Trophoblast cell (in vitro differentiated cells and primary cell): ENCODE measurements around the gene ALG9.
A peak's percentile ranks its signal among the peaks of the same experiment; 100 is the strongest.

Experiments used
- DNase-seq, 2 donors: peaks; one replicate each; pipeline ENCODE4 v3.0.0-alpha.2; 2016
- H2AFZ ChIP-seq: 2 replicates; pipeline ENCODE4 v1.6.1; 2013; ENCODE audit warnings: low read length, moderate library complexity, mild to moderate bottlenecking; ENCODE audit not compliant: insufficient read depth, poor library complexity
- H2AK5ac ChIP-seq: 2 replicates; pipeline ENCODE4 v1.6.1; 2013; ENCODE audit warnings: mild to moderate bottlenecking, low read length
- H2BK120ac ChIP-seq: 2 replicates; pipeline ENCODE4 v1.6.1; 2013; ENCODE audit warnings: low read length, mild to moderate bottlenecking, moderate library complexity; ENCODE audit not compliant: insufficient read depth, poor library complexity
- H2BK12ac ChIP-seq: 2 replicates; pipeline ENCODE4 v1.6.1; 2013; ENCODE audit warnings: mild to moderate bottlenecking, low read length, moderate library complexity
- H2BK5ac ChIP-seq: 2 replicates; pipeline ENCODE4 v1.6.1; 2013; ENCODE audit warnings: low read length, low read depth, moderate library complexity, mild to moderate bottlenecking; ENCODE audit not compliant: poor library complexity
- H3K14ac ChIP-seq: 2 replicates; pipeline ENCODE4 v1.6.1; 2013; ENCODE audit warnings: mild to moderate bottlenecking, low read length
- H3K18ac ChIP-seq: 2 replicates; pipeline ENCODE4 v1.6.1; 2013; ENCODE audit warnings: mild to moderate bottlenecking, low read length
- H3K23ac ChIP-seq: 2 replicates; pipeline ENCODE4 v1.6.1; 2013; ENCODE audit warnings: low read length
- H3K27ac ChIP-seq: 2 replicates; pipeline ENCODE4 v1.5.1; 2013; ENCODE audit warnings: low read depth, mild to moderate bottlenecking, inconsistent platforms, low read length, moderate library complexity
- H3K27me3 ChIP-seq: 2 replicates; pipeline ENCODE4 v1.6.1; 2013; ENCODE audit warnings: inconsistent platforms, mild to moderate bottlenecking, low read length, moderate library complexity; ENCODE audit not compliant: insufficient read depth
- H3K36me3 ChIP-seq, 2 experiments: 1 replicate in 1 of 2; 2 replicates in 1 of 2; pipeline ENCODE4 v1.6.1; 2013; ENCODE audit warnings: low read length in 2 of 2, mild to moderate bottlenecking in 2 of 2, moderate library complexity in 1 of 2; ENCODE audit not compliant: insufficient read depth in 2 of 2, control insufficient read depth in 1 of 2
- H3K4ac ChIP-seq: 2 replicates; pipeline ENCODE4 v1.6.1; 2013; ENCODE audit warnings: low read depth, mild to moderate bottlenecking, low read length, moderate library complexity
- H3K4me1 ChIP-seq, 2 experiments: 1 replicate in 1 of 2; 2 replicates in 1 of 2; pipeline ENCODE4 v1.6.1; 2013; ENCODE audit warnings: low read length in 2 of 2, mild to moderate bottlenecking in 2 of 2, moderate library complexity in 1 of 2; ENCODE audit not compliant: insufficient read depth in 2 of 2, control insufficient read depth in 1 of 2
- H3K4me2 ChIP-seq: 2 replicates; pipeline ENCODE4 v1.6.1; 2013; ENCODE audit warnings: inconsistent platforms, mild to moderate bottlenecking, low read length, moderate library complexity
- H3K4me3 ChIP-seq: 2 replicates; pipeline ENCODE4 v1.5.1; 2013; ENCODE audit warnings: mild to moderate bottlenecking, low read depth, low read length, inconsistent platforms
- H3K79me1 ChIP-seq: one replicate; pipeline ENCODE4 v1.6.1; 2013; ENCODE audit warnings: low read length
- H3K79me2 ChIP-seq: 2 replicates; pipeline ENCODE4 v1.6.1; 2013; ENCODE audit warnings: low read length, mild to moderate bottlenecking; ENCODE audit not compliant: control insufficient read depth, insufficient read depth, poor library complexity
- H3K9ac ChIP-seq: 2 replicates; pipeline ENCODE4 v1.6.1; 2013; ENCODE audit warnings: mild to moderate bottlenecking, low read length
- H3K9me3 ChIP-seq: 2 replicates; pipeline ENCODE4 v1.6.1; 2013; ENCODE audit warnings: low read depth, mild to moderate bottlenecking, control low read depth, inconsistent platforms, low read length; ENCODE audit not compliant: insufficient read depth
- H4K12ac ChIP-seq: 2 replicates; pipeline ENCODE4 v1.6.1; 2013; ENCODE audit warnings: low read depth, mild to moderate bottlenecking, low read length, moderate library complexity
- H4K8ac ChIP-seq: 2 replicates; pipeline ENCODE4 v1.6.1; 2013; ENCODE audit warnings: low read depth, mild to moderate bottlenecking, low read length, moderate library complexity
- H4K91ac ChIP-seq: one replicate; pipeline ENCODE4 v1.6.1; 2013; ENCODE audit warnings: low read depth, mild to moderate bottlenecking, low read length, moderate library complexity
- WGBS: extraction: QIAGEN DNeasy Blood & Tissue Kit; methylation state at CpG from one replicate; pipeline ENCODE4 v1.1.7; 2013; ENCODE audit warnings: missing lambda C conversion rate; ENCODE audit not compliant: insufficient read length, insufficient coverage; ENCODE audit errors: extremely low coverage; 5-methylcytosine and 5-hydroxymethylcytosine counted together

The ALG9 gene

DNA sequence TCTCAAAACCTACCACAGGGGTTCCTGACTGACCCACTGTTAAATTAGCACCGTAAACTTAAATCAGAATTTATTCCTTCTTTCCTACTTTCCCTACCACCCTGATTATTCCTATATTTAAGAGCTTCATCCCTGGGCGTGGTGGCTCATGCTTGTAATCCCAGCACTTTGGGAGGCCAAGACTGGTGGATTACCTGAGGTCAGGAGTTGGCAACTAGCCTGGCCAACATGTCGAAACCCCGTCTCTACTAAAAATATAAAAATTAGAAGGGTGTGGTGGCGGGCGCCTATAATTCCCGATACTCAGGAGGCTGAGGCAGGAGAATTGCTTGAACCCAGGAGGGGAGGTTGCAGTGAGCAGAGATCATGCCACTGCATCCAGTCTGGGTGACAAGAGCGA is 20.3 kb downstream of the ALG9 start:
- no peak for DNase-seq
- Histone ChIP-seq H3K4me3 (no peak overlapping the region), H4K12ac (no peak overlapping the region), H3K4me1 (no peaks in the 10 kb centered on the region), H3K18ac (no peak overlapping the region), H3K4ac (no peak overlapping the region), H3K27me3 (no peaks in the 10 kb centered on the region), H3K23ac (no peak overlapping the region), H2AFZ (no peak overlapping the region), H3K14ac (no peak overlapping the region), H2BK12ac (no peak overlapping the region), H3K9ac (no peak overlapping the region), H2AK5ac (no peak overlapping the region), H3K27ac (no peak overlapping the region), H3K9me3 (no peaks in the 10 kb centered on the region), H3K79me2 (no peaks in the 10 kb centered on the region), H3K4me2 (no peak overlapping the region), H4K8ac (no peak overlapping the region), H3K79me1 (no peaks in the 10 kb centered on the region), H2BK120ac (no peak overlapping the region), H2BK5ac (no peak overlapping the region), H3K36me3 (peaks cover 2 to 3% of the 10 kb centered on the region in 2 experiments), H4K91ac (no peak overlapping the region)
- WGBS, result no CpG with 5 or more reads among the region's 8 CpGs

DNA sequence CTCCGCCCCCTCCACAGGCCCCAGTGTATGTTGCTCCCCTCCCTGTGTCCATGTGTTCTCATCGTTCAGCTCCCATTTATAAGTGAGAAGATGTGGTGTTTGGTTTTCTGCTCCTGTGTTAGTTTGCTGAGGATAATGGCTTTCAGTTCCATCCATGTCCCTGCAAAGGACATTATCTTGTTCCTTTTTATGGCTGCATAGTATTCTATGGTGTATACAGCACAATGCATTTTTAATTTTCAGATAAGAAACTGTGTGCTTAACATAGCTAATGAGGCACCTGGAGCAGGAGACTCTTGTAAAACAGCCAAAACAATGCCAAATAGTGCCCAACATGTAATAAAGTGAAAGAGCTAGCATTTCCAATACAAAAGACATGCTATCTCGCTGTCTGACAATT is 21.8 kb downstream of the ALG9 start:
- Histone ChIP-seq H3K23ac (no peak overlapping the region), H3K27ac (no peak overlapping the region), H3K4ac (no peak overlapping the region), H3K9ac (no peak overlapping the region), H3K27me3 (no peaks in the 10 kb centered on the region), H3K4me1 (no peaks in the 10 kb centered on the region), H3K36me3 (peaks cover 2 to 3% of the 10 kb centered on the region in 2 experiments), H3K79me2 (no peaks in the 10 kb centered on the region), H3K18ac (no peak overlapping the region), H4K12ac (no peak overlapping the region), H2AK5ac (no peak overlapping the region), H3K79me1 (no peaks in the 10 kb centered on the region), H2BK5ac (no peak overlapping the region), H4K8ac (no peak overlapping the region), H2BK120ac (no peak overlapping the region), H3K14ac (no peak overlapping the region), H2BK12ac (no peak overlapping the region), H3K4me2 (no peak overlapping the region), H4K91ac (no peak overlapping the region), H2AFZ (no peak overlapping the region), H3K9me3 (no peaks in the 10 kb centered on the region), H3K4me3 (no peak overlapping the region)
- DNase-seq, result no peak
- no CpG with 5 or more reads among the region's 3 CpGs for WGBS

DNA sequence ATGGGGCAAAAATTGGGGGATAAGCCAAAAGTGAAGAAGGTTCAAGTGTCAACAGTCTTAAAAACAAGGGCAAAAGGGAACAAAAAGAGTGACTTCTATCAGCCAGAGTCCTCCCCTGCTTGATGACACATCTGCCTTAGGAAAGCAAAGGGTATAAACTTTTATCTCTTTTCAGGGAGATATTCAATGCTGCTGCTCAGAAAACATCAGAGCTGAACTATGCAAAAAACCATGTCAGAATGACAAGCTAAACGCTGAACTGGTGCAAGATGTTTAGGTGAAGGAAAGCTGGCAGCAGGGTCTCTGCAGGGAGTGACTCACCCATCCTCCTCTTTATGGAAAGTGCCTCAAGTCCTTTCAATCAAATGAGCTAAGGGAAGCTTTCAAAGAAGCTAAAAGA is 24.7 kb downstream of the ALG9 start:
- Histone ChIP-seq H3K18ac (no peak overlapping the region), H2BK5ac (no peak overlapping the region), H3K4me1 (no peaks in the 10 kb centered on the region), H4K12ac (no peak overlapping the region), H4K8ac (no peak overlapping the region), H3K27me3 (no peaks in the 10 kb centered on the region), H2AK5ac (no peak overlapping the region), H3K27ac (peak overlapping the region; percentile 3), H2BK12ac (no peak overlapping the region), H3K4ac (no peak overlapping the region), H3K4me2 (no peak overlapping the region), H2BK120ac (no peak overlapping the region), H3K79me1 (no peaks in the 10 kb centered on the region), H3K23ac (no peak overlapping the region), H3K4me3 (no peak overlapping the region), H3K9me3 (no peaks in the 10 kb centered on the region), H2AFZ (no peak overlapping the region), H3K36me3 (peaks cover 0 to 4% of the 10 kb centered on the region in 2 experiments), H4K91ac (no peak overlapping the region), H3K14ac (no peak overlapping the region), H3K9ac (no peak overlapping the region), H3K79me2 (no peaks in the 10 kb centered on the region)
- peak; percentile 44 to 56 for DNase-seq
- no CpG with 5 or more reads among the region's 1 CpG for WGBS

DNA sequence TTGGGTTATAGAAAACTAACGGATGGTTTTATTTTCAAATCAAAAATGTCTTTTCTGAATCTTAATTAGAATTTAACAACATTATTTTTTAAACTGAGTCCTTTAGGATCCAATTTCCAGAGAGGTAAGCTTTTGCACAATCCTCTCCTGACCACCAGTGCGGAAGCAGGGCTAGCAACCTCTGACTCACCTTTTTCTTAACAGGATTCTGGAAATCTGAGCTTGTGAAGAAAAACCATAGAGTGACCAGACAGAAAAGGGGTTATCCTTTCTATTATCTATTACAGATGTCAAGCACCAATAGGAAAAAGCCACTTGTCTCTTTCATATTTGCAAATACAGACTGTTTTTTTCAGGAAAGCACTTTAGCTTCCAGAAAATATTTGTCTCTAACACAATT is 25.3 kb downstream of the ALG9 start:
- H3K27ac ChIP-seq, result no peak overlapping the region
- no peak overlapping the region for H2BK12ac ChIP-seq
- peak; percentile 48 to 68 for DNase-seq
- H4K8ac ChIP-seq, result no peak overlapping the region
- no peak overlapping the region for H2BK5ac ChIP-seq
- H3K4me1 ChIP-seq, result no peaks in the 10 kb centered on the region
- H3K4me3 ChIP-seq, result no peak overlapping the region
- H4K91ac ChIP-seq, result no peak overlapping the region
- no peak overlapping the region for H3K23ac ChIP-seq
- no peak overlapping the region for H2AK5ac ChIP-seq
- no peak overlapping the region for H3K4me2 ChIP-seq
- H3K36me3 ChIP-seq, result peaks cover 0 to 4% of the 10 kb centered on the region in 2 experiments
- H4K12ac ChIP-seq, result no peak overlapping the region
- H3K9me3 ChIP-seq, result no peaks in the 10 kb centered on the region
- no peaks in the 10 kb centered on the region for H3K79me1 ChIP-seq
- no peak overlapping the region for H3K14ac ChIP-seq
- no CpG with 5 or more reads among the region's 2 CpGs for WGBS
- H3K9ac ChIP-seq, result no peak overlapping the region
- H2BK120ac ChIP-seq, result no peak overlapping the region
- H3K27me3 ChIP-seq, result no peaks in the 10 kb centered on the region
- no peak overlapping the region for H3K4ac ChIP-seq
- no peaks in the 10 kb centered on the region for H3K79me2 ChIP-seq
- H3K18ac ChIP-seq, result no peak overlapping the region
- H2AFZ ChIP-seq, result no peak overlapping the region
